T-helper 2 cell treated with Interferon-gamma antibody and Interleukin-4, amounts not matched to agents 100 ng/mL and 5 ng/mL, for 36 hours (primary cell): ENCODE data around the gene PCGF3. TPM values are rescaled to one million over a fixed set of nuclear protein-coding genes. Genes with fewer than 3 reads are reported as not detected.

Source experiments
- intact Hi-C: fragments of 100-400 bp; cut with micrococcal nuclease; formaldehyde crosslinking; loops from one replicate; pipeline ENCODE4 v1.15.1; 2023
- total RNA-seq: library from RNA; stranded (reverse); gene quantifications from 2 replicates; pipeline ENCODE4 v1.2.3, GENCODE V29; 2022

The PCGF3 gene
- total RNA-seq, 1 donor from 2014 or later = 33.8 TPM

- intact Hi-C loops = no loop called here
Measured at GRCh38 chr4:777520-778262, 72.1 kb downstream of the PCGF3 start.

GRCh38 chr4:779555-779954 is 73.9 kb downstream of the PCGF3 start:
- intact Hi-C loops = no loop called here

DNA sequence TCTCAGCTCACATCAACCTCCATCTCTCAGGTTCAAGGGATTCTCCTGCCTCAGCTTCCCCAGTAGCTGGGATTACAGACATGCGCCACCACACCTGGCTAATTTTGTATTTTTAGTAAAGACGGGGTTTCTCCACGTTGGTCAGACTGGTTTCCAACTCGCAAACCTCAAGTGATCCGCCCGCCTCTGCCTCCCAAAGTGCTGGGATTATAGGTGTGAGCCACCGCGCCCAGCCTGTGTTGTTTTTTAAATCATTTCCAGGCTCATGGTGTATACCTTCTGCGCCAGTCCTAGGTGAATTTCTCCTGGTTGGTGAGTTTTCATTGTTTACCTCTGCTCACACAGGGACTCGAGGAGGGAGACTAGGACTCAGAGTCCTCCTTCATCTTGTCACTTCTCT is 74.6 kb downstream of the PCGF3 start:
- intact Hi-C loops = loop anchor here (2.0 to 5.0 kb wide), 5 partner anchors 75 to 567 kb away; partner anchors contain the start of genes IDUA, MAEA, PCGF3 and UVSSA

- intact Hi-C loops = loop anchor here (2.0 to 5.0 kb wide), 5 partner anchors 76 to 566 kb away; partner anchors contain the start of genes IDUA, MAEA, PCGF3 and UVSSA
Measured at GRCh38 chr4:780716-781492, 75.3 kb downstream of the PCGF3 start.

DNA sequence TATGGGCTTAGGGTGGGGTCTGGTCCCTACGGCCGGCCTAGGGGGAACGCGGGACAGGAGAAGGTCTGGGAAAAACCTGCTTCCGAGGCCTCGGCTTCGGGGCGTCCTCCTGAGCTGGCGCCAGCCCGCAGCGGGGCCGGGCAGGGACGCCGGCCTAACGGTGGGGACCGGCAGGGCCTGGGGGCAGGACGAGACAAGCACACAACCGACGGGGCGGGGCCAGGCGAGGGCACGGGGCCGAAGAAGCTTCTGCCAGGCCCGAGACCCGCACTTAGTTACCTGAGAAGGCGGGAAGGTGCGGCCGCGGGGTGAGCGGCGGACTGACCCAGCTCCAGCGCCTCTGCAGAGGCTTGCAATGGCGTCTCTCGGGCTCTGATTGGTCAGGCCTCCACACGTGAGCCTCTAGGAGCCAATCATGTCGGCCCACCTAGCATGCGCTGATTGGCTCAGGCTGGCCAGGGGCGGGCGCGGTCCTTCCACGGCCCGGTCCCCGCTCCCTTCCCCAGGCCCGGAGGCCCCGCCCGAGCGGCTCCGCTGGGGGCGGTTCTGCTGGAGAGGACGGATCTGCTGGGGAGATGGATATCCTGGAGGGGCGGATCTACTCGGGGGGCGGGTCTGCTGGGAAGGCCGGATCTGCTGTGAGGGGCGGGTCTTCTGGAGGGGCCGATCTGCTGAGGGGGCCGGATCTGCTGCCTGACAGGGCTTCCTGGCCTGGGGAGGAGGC is 76.0 kb downstream of the PCGF3 start:
- intact Hi-C loops = loop anchor here (1.0 to 5.0 kb wide), 10 partner anchors 77 to 566 kb away; partner anchors contain the start of genes ATP5ME, DGKQ, GAK and IDUA

- intact Hi-C loops = loop anchor here (5.0 kb wide), 3 partner anchors 203 to 563 kb away; partner anchors contain the start of genes IDUA, MAEA and UVSSA
Measured at GRCh38 chr4:784401-785331, 79.0 kb downstream of the PCGF3 start.

- intact Hi-C loops = no loop called here
Measured at GRCh38 chr4:785332-786073, 79.9 kb downstream of the PCGF3 start.

DNA sequence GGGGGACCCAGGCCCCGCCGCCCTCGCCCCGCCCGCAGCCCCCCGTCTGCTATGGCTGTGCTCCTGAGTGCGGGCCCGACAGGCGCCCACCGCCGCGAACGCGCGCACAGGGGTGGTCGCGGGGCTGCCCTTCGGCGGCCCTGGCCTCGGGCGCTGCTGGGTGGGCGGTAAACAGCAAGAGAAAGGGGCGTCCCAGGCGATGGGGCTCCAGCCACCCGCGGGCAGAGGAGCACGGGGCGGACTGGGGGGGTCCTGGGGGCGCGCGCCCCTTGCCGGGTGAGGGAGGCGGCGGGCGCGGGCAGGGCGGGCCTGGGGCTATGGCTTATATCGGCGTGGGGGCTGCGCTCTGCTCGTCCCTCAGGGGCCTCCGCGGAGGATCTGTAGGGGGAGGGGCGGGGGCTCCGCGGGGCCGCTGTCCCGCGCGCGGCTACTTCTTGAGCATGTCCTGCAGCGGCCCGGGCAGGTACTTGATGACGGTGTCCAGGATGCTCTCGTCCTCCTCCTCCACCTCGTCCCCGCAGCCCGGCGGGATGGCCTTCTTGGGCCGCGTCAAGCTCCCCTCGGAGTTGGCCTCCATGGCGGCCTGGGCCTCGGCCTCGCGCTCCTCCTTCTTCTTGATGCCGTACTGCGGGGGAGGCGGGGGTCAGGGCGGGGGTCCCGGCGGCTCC is 80.6 kb downstream of the PCGF3 start:
- intact Hi-C loops = no loop called here

GRCh38 chr4:786861-787300 is 81.2 kb downstream of the PCGF3 start:
- intact Hi-C loops = no loop called here

- intact Hi-C loops = no loop called here
Measured at GRCh38 chr4:787561-787981, 81.9 kb downstream of the PCGF3 start.

- intact Hi-C loops = no loop called here
Measured at GRCh38 chr4:788006-788635, 82.5 kb downstream of the PCGF3 start.

DNA sequence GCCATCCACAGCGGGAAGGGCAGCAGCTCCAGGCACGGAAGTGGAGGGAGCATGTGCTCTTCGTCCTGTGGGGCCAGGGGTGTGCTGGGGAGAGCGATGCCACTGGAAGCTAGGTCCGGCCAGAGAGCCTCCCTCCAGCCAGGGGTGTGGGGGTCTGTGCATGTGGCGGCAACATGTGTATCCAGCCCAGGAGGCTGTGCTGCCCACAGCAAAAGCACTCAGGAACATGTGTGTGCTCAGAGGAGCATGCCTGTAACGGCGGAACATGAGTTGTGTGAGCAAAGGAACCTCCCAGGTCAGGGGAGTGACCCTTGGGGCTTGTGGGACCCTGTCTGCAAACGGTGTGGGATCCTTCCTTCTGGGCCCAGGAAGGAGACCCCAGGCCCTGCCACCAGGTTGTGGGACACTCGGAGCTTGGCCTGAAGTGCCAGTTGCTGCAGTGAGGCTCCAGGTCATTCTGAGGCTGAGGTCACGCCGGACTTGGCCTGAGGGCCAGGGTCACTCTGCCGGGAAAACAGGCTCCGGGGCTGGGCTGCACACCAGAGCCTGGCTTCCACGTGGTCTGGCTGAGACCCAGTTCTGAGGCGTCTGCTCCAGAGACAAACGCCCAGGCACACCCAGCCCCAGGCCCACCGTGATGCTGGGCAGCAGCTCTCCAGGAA is 83.1 kb downstream of the PCGF3 start:
- intact Hi-C loops = no loop called here

DNA sequence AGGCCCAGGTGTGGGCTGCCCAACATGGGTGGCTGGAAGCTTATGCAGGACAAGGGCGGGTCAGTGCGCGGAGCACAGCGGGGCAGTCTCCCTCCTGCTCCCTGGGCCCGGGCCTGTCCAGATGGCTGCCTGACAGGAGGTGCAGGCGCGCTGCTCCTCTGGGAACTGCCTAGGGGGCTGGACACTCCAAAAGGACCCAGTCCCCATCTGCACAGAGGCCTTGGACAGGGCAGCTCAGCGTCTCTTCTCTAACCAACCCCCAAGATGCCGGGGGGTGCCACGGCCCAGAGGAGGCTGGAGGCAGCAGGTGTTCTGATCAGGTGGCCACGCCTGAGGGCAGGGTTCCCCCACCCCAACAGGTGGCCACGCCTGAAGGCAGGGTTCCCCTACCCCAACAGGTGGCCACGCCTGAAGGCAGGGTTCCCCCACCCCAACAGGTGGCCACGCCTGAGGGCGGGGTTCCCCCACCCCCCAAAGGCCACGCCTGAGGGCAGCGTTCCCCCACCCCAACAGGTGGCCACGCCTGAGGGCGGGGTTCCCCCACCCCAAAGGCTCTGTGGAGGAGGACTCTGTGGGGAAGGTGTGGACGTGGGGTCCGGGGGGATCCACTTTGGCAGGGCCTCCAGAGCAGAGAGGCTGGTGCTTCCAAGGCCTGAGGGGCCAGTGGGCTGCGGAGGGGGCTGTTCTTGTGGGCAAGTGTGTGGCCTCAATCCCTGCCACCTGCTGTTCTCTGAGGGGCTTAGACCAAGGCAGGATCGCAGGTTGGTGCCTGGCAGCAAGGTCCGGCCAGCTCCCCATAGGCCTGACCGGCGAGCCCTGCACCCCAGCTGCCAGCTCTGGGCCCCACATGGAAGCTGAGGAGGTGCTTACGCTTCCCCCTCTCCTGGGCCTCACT is 84.2 kb downstream of the PCGF3 start:
- intact Hi-C loops = no loop called here

DNA sequence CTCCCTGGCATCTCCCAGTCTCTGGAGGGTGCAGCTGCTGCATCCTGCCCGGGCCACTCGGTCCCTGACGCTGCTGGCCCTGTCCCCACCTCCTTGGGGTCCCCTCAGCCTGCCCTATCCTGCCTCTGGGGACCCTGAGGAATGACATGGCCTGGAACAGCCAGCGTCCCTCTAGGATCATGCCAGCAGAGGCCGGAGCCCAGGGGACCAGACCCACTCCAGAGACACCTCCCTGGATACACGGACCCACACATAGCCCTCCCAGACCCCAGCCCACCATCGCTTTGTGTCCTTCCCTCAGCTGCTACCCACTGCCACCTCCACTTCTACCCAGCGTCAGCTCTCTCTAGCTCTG is 84.8 kb downstream of the PCGF3 start:
- intact Hi-C loops = no loop called here

GRCh38 chr4:791252-791897 is 85.7 kb downstream of the PCGF3 start:
- intact Hi-C loops = no loop called here

DNA sequence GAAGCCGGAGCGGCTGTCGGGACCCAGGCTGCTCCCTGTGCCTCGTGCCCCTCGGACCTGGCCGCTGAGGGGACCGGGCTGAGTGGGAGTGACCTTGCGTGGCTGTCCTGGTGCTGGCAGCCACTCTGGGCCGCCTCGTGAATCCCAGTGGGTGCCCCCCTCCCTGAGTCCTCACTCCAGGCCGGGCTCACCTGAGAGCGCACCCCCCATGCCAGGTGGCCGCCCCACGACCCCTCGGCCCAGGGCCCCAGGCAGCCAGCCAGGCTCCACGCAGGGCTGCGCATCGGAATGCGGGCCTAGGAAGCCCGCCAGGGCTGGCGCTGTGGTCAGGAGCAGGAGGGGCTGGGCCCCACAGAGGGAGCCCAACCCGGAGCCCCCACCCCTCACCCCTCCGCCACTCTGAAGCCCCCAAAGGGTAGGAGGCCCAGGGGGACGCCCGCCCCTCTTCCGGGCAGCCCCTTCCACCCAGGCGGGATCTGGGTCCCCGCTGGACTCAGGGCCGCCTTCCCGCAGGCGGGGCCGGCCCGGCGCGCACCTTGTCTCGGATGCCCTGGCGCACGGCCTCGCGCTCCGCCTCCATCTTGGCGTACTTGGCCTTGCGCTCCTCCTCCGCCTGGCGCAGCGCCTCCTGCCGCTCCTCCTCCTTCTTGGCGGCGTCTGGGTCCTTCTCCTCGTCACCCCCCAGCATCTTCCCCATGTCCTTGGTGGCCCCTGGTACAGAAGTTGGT is 86.4 kb downstream of the PCGF3 start:
- intact Hi-C loops = no loop called here
